G401 (cell line): ENCODE data around the gene NDST1. TPM values are rescaled to one million over a fixed set of nuclear protein-coding genes. Genes with fewer than 3 reads are reported as not detected.
"Not testable (repeated sequence)": the region's sequence is repeated elsewhere in the genome, so short reads cannot be mapped to it uniquely, and the experiment has no call there.

Experiments
- DNase-seq: peaks from one replicate; pipeline ENCODE4 v3.0.0-alpha.2; 2015; ENCODE audit warnings: low spot score
- in situ Hi-C: cut with HindIII; loops from 2 replicates; pipeline ENCODE4 v1.10.0; 2016; ENCODE audit warnings: low sequenced_read_pairs, mixed read lengths
- total RNA-seq: library from RNA; depleted of rRNA; stranded (reverse); fragments of >200 nt; shearing (Covaris generic); gene quantifications from 2 replicates; pipeline ENCODE4 v1.2.3, GENCODE V29; 2014

The NDST1 gene
- total RNA-seq, 1 experiment from 2014 or later, result 76.0 TPM

GRCh38 chr5:150518712-150519559 is 11.0 kb downstream of the NDST1 start:
- DNase-seq, in situ Hi-C loops: not testable (repeated sequence)

- DNase-seq, result no peak
- in situ Hi-C loops, result no loop called here
Measured at GRCh38 chr5:150519560-150519945, 11.6 kb downstream of the NDST1 start.

DNA sequence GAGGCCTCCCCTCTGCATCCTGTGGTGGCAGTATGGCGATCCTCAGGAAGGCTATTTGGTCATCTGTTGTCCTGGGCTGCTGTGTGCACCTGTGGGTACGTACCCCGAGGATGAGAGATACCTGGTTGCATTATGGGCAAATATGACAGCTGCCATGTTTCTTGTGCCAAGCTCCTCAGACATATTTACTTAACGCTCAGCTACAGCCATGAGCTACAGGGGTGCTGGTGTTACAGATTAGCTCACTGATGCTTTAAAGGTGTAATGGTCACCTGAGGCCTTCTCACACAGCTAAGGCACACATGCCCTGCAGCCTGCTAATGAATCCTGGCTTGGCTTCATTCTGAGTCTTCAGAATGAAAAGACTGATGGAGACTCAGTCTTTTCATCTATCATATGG is 12.0 kb downstream of the NDST1 start:
- no peak for DNase-seq
- in situ Hi-C loops, result no loop called here

DNA sequence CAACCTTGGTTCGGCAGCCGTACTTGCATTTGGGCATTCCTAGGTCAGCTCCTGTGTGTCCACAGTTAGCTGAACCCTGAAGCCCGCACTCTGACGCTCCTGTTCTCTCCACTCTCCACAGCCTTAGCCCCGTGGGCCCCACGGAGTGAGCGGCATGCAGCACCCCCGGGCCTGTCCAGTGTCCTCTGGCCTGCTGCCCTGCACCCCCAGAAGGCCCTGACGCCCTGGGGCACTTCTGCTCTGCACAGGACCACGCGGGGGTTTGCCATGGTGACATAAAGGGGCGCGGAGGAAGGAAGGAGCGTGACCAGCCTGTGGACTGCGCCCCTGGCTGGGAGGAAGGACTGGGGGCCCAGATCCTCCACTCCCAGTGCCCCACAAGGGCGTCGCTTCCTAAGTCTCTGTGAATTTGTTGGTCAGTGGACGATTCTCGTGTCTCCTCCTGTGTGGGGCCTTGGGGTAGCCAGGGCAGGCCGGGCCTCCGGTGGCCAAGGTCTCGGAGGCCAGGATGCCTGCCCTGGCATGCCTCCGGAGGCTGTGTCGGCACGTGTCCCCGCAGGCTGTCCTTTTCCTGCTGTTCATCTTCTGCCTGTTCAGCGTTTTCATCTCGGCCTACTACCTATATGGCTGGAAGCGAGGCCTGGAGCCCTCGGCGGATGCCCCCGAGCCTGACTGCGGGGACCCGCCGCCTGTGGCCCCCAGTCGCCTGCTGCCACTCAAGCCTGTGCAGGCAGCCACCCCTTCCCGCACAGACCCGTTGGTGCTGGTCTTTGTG is 13.0 kb downstream of the NDST1 start:
- in situ Hi-C loops, result no loop called here
- DNase-seq, result no peak

GRCh38 chr5:150521522-150521817 is 13.5 kb downstream of the NDST1 start:
- DNase-seq, result no peak
- in situ Hi-C loops, result no loop called here

- in situ Hi-C loops, result no loop called here
Measured at GRCh38 chr5:150521939-150522503, 14.1 kb downstream of the NDST1 start.

GRCh38 chr5:150522504-150523414 is 14.8 kb downstream of the NDST1 start:
- DNase-seq, result no peak
- in situ Hi-C loops, result no loop called here

More at GRCh38 chr5:150521939-150522503, 14.1 kb downstream of the NDST1 start:
- DNase-seq, result no peak

- in situ Hi-C loops, result no loop called here
- DNase-seq, result peak; percentile 67
Measured at GRCh38 chr5:150523472-150524350, 15.8 kb downstream of the NDST1 start.

- in situ Hi-C loops, result no loop called here
- DNase-seq, result no peak
Measured at GRCh38 chr5:150525163-150525562, 17.2 kb downstream of the NDST1 start.

DNA sequence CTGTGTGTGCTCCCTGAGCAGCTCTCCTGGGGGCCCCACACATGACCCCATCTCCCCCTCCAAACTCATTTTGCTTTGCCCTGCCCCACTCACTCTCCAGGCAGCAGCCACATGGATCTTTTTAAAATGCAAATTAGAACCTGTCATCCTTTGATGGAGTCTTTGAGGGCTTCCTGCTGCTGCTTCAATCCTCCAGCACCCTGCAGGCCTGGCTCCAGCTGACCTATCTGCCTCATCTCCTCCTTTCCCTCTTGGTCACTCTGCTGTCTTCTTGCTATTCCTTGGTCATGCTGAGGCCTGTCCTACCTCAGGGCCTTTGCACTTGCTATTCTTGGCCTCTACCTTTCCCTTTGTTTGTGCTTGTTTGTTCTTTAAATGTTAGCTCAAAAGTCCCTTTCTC is 17.9 kb downstream of the NDST1 start:
- no peak for DNase-seq
- in situ Hi-C loops, result no loop called here

GRCh38 chr5:150527038-150527437 is 19.1 kb downstream of the NDST1 start:
- in situ Hi-C loops, result no loop called here
- DNase-seq, result no peak

DNA sequence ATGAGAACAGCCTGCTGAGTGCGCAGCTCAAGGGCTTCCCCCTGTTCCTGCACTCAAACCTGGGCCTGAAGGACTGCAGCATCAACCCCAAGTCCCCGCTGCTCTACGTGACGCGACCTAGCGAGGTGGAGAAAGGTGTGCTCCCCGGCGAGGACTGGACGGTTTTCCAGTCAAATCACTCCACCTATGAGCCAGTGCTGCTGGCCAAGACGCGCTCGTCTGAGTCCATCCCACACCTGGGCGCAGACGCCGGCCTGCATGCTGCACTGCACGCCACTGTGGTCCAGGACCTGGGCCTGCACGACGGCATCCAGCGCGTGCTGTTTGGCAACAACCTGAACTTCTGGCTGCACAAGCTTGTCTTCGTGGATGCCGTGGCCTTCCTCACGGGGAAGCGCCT is 19.9 kb downstream of the NDST1 start:
- in situ Hi-C loops, result no loop called here
- DNase-seq, result no peak

DNA sequence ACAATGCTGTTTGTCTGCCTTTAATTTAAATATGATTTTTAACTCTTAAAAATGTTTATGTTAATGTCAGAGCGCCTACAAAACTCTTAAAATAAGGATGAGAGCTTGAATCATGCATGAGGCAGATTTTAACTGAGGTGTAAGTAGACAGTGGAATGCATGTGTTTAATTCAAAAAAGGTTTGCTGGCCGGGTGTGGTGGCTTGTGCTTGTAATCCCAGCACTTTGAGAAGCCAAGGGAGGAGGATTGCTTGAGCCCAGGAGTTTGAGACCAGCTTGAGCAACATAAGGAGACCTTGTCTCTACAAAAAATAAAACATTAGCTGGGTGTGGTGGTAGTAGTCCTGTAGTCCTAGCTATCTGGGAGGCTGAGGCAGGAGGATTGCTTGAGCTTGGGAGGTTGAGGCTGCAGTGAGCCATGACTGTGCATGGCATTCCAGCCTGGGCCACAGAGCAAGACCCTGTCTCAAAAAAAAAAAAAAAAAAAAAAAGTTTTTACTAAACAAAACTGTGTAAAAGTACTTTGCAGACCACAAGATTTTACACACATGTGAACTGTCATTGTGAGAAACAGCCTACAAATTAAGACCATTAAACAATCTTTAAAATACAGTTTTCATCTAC is 21.1 kb downstream of the NDST1 start:
- in situ Hi-C loops, result no loop called here
- no peak for DNase-seq

- in situ Hi-C loops, result no loop called here
- no peak for DNase-seq
Measured at GRCh38 chr5:150529555-150529954, 21.6 kb downstream of the NDST1 start.

DNA sequence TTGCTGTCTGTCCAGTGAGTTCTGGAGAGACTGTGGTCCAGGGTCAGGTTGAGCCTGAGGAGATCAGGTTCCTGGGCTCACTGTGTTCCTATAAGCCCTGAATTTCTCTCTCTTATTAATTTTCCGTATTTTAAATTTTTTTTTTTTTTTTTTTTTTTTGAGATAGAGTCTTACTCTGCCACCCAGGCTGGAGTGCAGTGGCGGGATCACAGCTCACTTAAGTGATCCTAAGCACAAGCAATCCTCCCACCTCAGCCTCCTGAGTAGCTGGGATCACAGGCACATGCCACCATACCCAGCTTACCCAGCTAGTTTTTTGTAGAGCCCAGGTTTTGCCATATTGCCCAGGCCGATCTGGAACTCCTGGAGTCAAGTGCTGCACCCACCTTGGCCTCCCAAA is 22.5 kb downstream of the NDST1 start:
- DNase-seq, result no peak
- in situ Hi-C loops, result no loop called here

- DNase-seq, result no peak
- in situ Hi-C loops, result no loop called here
Measured at GRCh38 chr5:150530951-150531588, 23.1 kb downstream of the NDST1 start.

- in situ Hi-C loops, result no loop called here
- DNase-seq, result no peak
Measured at GRCh38 chr5:150531686-150532085, 23.8 kb downstream of the NDST1 start.

DNA sequence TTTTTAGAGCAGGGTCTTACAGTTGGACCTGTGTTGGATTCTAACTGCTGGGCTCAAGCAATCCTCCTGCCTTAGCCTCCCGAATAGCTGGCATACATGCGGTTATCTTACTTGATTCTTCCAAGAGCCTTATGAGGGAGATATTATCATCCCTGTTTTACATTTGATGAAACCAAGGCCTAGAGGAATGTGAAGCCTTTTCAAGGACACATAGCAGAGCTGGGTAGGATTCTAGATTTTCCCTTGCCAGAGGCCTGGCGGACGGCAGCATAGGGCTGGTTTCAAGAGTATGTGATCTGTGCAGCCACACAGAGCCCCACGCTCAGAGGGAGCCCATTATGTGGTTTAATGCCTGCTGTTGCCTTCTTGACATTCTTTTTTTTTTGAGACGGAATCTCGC is 24.2 kb downstream of the NDST1 start:
- in situ Hi-C loops, result no loop called here
- DNase-seq, result no peak
